ENCODE data around the gene AP1B1.

Gene AP1B1

DNA sequence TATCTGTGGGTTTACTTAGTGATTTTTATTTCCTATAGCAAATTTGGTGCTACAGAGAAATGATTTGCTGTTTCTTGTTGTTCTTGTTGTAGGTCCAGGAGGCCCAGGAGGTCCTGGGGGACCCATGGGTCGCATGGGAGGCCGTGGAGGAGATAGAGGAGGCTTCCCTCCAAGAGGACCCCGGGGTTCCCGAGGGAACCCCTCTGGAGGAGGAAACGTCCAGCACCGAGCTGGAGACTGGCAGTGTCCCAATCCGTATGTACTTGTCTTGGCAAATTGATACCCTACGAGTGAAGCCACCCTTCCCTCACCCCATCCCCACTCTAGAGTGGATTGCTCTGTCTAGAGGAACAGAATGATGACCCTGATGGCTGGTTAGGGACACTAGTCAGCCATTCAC lies 89.7 kb downstream of the AP1B1 start:
- in situ Hi-C loops (cut with MboI; ENCODE audit: low pct_unique_long_range_greater_than_20kb, low sequenced_read_pairs, unreplicated experiment), result no loop called here
- no peak for DNase-seq (ENCODE audit: low spot score)
- TF ChIP-seq, protein P1, sequence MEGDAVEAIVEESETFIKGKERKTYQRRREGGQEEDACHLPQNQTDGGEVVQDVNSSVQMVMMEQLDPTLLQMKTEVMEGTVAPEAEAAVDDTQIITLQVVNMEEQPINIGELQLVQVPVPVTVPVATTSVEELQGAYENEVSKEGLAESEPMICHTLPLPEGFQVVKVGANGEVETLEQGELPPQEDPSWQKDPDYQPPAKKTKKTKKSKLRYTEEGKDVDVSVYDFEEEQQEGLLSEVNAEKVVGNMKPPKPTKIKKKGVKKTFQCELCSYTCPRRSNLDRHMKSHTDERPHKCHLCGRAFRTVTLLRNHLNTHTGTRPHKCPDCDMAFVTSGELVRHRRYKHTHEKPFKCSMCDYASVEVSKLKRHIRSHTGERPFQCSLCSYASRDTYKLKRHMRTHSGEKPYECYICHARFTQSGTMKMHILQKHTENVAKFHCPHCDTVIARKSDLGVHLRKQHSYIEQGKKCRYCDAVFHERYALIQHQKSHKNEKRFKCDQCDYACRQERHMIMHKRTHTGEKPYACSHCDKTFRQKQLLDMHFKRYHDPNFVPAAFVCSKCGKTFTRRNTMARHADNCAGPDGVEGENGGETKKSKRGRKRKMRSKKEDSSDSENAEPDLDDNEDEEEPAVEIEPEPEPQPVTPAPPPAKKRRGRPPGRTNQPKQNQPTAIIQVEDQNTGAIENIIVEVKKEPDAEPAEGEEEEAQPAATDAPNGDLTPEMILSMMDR (IDR thresholded peaks at IDR 0.05; ENCODE audit: extremely low read depth, insufficient read depth, missing control alignments), result no peak

DNA sequence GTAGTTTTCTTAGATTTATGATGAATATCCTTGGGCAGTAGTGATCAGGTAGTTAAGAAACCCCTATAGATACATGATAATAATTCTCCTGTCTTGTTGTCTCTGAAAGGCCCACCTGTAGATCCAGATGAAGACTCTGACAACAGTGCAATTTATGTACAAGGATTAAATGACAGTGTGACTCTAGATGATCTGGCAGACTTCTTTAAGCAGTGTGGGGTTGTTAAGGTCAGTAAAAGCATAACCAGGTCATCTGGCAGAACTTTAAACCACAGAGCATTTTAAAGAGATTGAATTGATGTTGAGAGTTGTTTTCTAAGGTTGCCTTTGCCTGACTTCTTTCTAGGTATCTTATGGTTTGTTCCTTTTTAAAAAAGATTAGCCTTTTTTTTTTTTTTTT lies 96.0 kb downstream of the AP1B1 start:
- DNase-seq (ENCODE audit: low spot score), result no peak
- TF ChIP-seq, protein P1 (IDR thresholded peaks at IDR 0.05; ENCODE audit: extremely low read depth, insufficient read depth, missing control alignments), result no peak
- in situ Hi-C loops (cut with MboI; ENCODE audit: low pct_unique_long_range_greater_than_20kb, low sequenced_read_pairs, unreplicated experiment), result no loop called here

DNA sequence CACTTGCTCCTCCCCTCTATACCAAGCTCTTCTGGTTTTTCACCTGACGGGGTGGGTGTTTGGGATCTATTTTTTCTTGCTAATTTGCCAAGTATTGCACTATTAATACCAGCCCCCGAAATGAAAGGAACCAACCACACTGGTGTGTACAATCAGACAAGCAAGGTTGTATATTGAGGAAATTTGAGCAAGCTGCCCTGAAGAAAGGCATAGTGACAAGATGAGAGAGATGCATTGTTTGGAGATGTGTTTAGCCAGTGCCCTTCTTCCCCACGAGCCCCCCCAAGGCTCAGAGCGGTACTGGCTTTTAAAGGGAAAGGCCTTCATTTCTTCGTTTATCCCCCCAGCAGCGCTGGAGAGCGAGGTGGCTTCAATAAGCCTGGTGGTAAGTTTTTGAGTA lies 97.2 kb downstream of the AP1B1 start:
- DNase-seq (ENCODE audit: low spot score), result no peak
- TF ChIP-seq, protein P1 (IDR thresholded peaks at IDR 0.05; ENCODE audit: extremely low read depth, insufficient read depth, missing control alignments), result no peak
- in situ Hi-C loops (cut with MboI; ENCODE audit: low pct_unique_long_range_greater_than_20kb, low sequenced_read_pairs, unreplicated experiment), result no loop called here

DNA sequence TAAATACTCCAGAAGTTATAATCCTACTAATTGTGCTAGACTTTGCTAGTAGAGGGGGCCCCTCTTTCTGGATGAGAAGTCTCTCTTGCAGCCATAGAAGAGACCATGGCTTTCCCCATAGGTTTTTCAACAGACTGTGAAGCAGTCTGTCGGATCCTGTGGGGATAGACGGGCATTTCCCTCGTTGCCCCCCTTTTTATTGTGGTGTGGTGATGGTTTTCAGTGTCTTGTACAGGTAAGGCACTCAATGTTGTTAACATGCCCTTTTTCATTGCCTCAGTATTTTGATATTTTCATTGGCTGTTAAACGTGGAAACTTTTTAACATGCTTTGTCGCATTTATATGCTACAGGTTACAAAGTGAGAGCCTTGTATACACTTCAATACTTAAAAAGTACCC lies 98.3 kb downstream of the AP1B1 start:
- in situ Hi-C loops (cut with MboI; ENCODE audit: low pct_unique_long_range_greater_than_20kb, low sequenced_read_pairs, unreplicated experiment), result no loop called here
- no peak for DNase-seq (ENCODE audit: low spot score)
- TF ChIP-seq, protein P1 (IDR thresholded peaks at IDR 0.05; ENCODE audit: extremely low read depth, insufficient read depth, missing control alignments), result no peak

DNA sequence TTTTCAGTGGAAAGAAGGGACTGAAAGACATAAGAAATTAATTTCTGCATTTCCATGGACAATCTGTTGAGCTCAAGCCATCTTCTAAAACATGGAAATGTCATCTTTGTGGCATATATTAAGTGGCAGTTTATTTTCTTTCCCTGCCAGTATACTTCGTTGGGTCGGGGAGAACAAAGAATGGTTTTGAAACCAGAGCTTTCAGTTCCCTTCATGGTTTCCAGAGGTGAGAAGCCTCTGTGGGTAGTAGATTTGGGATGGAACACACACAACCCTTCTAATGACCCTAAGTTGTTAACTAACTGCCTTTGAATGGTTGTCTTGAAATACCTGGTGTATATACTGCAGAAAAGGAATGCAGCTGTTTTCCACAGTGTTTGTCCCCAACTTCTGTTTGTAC lies 99.5 kb downstream of the AP1B1 start:
- no peak for DNase-seq (ENCODE audit: low spot score)
- TF ChIP-seq, protein P1 (IDR thresholded peaks at IDR 0.05; ENCODE audit: extremely low read depth, insufficient read depth, missing control alignments), result no peak
- in situ Hi-C loops (cut with MboI; ENCODE audit: low pct_unique_long_range_greater_than_20kb, low sequenced_read_pairs, unreplicated experiment), result no loop called here

DNA sequence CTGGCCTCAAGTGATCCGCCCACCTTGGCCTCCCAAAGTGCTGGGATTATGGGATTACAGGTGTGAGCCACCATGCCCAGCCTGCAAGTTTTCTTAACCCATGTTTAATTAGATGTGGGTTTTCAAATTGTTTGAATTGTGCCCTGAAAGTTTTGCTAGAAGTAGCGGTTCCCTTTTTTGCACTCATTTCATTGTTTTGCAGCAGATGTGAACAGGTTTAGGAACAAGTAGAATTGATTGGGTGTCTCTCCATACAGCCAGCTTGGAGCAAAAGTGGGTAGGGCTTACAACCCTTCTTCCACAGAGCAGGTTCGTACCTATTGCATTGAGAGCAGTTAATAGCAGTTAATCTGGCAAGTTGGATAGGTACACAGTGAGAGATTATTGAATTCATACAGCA lies 104.2 kb downstream of the AP1B1 start:
- in situ Hi-C loops (cut with MboI; ENCODE audit: low pct_unique_long_range_greater_than_20kb, low sequenced_read_pairs, unreplicated experiment), result no loop called here
- TF ChIP-seq, protein P1 (IDR thresholded peaks at IDR 0.05; ENCODE audit: extremely low read depth, insufficient read depth, missing control alignments), result no peak
- DNase-seq (ENCODE audit: low spot score), result no peak

DNA sequence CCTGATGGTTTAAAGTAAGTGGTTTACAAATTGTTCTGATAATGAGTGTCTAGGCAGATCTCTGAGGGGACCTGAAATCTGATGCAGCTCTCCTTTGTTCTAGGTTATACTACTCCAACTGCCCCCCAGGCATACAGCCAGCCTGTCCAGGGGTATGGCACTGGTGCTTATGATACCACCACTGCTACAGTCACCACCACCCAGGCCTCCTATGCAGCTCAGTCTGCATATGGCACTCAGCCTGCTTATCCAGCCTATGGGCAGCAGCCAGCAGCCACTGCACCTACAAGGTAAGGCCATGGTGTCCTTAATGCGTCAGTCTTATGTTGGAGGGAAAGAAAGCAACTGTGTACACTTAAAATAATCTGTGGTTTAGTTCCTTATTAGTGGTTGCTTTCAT lies 110.4 kb downstream of the AP1B1 start:
- DNase-seq (ENCODE audit: low spot score), result no peak

More for the DNA sequence above, 110.4 kb downstream of the AP1B1 start:
- in situ Hi-C loops (cut with MboI; ENCODE audit: low pct_unique_long_range_greater_than_20kb, low sequenced_read_pairs, unreplicated experiment), result no loop called here
- TF ChIP-seq, protein P1 (IDR thresholded peaks at IDR 0.05; ENCODE audit: extremely low read depth, insufficient read depth, missing control alignments), result no peak

Data from GM13977 (cell line).